Measurements from ENCODE around the gene MYO10. TPM values are rescaled to one million over a fixed set of nuclear protein-coding genes. Genes with fewer than 3 reads are reported as not detected.

Gene MYO10
- total RNA-seq, 4 donors from 2014 or later = 34.7 to 122 (median 71.2) TPM

GRCh38 chr5:16865151-16865550 lies 70.9 kb downstream of the MYO10 start:
- Histone ChIP-seq H3K36me3 (no peaks in the 10 kb centered on the region), H3K27me3 (no peaks in the 10 kb centered on the region), H3K4me3 (no peak overlapping the region), H3K4me1 (peaks cover 0 to 14% (median 0%) of the 10 kb centered on the region in 4 donors), H3K27ac (no peak overlapping the region), H3K9me3 (no peaks in the 10 kb centered on the region)
- no peak for DNase-seq
- TF ChIP-seq POLR2A (IDR thresholded peaks at IDR 0.05) = no peak
- TF ChIP-seq, protein P1, sequence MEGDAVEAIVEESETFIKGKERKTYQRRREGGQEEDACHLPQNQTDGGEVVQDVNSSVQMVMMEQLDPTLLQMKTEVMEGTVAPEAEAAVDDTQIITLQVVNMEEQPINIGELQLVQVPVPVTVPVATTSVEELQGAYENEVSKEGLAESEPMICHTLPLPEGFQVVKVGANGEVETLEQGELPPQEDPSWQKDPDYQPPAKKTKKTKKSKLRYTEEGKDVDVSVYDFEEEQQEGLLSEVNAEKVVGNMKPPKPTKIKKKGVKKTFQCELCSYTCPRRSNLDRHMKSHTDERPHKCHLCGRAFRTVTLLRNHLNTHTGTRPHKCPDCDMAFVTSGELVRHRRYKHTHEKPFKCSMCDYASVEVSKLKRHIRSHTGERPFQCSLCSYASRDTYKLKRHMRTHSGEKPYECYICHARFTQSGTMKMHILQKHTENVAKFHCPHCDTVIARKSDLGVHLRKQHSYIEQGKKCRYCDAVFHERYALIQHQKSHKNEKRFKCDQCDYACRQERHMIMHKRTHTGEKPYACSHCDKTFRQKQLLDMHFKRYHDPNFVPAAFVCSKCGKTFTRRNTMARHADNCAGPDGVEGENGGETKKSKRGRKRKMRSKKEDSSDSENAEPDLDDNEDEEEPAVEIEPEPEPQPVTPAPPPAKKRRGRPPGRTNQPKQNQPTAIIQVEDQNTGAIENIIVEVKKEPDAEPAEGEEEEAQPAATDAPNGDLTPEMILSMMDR (IDR thresholded peaks at IDR 0.05) = no peak

DNA sequence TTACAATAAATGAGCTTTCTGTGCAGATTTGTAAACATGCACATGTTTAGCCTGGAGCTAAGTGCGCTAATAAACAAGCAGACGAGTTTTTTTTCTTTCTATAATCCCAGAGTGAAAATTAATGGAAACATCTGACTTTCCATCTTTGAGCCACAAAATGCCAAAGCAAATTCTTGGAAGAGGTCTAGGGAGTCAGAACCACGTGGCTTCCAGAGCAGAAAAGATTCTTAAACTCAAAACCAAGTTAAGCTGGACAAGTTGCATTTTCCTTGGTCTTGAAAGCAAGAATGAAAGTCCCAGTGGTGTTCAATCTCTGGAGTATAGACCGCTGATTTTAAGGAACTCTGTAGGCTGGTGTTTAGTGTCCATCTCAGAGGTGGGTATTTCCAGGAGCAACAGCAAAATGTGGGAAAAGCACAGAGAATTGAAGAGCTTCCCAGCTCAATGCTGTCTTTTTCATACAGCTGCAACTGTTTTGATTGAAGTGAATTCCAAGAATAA lies 71.4 kb downstream of the MYO10 start:
- no peak overlapping the region for H3K4me3 ChIP-seq
- H3K36me3 ChIP-seq = no peaks in the 10 kb centered on the region
- H3K27me3 ChIP-seq = no peaks in the 10 kb centered on the region
- no peak for DNase-seq
- H3K9me3 ChIP-seq = no peaks in the 10 kb centered on the region
- TF ChIP-seq POLR2A (IDR thresholded peaks at IDR 0.05) = no peak
- TF ChIP-seq, protein P1 (IDR thresholded peaks at IDR 0.05) = no peak
- peaks cover 0 to 14% (median 0%) of the 10 kb centered on the region in 4 donors for H3K4me1 ChIP-seq
- no peak overlapping the region for H3K27ac ChIP-seq

DNA sequence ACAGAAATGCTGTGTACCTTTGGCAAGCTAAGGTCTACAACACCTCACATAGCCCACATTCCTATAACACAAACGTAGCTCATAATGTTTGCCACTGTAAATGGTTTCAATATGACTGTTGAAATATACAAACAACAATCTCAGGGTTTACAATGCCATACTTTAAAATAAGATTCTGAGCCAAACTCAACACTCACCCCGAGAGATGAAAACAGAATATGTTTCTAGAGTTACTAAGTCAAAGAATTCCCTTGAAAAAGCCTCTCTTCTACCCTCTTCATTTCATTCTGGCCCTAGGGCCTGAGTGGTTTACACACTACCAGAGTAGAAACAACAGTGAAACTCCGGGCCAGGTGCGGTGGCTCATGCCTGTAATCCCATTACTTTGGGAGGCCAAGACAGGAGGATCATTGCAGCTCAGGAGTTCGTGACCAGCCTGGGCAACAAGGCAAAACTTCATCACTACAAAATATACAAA lies 72.6 kb downstream of the MYO10 start:
- no peaks in the 10 kb centered on the region for H3K27me3 ChIP-seq
- DNase-seq = no peak
- no peak overlapping the region for H3K4me3 ChIP-seq
- TF ChIP-seq, protein P1 (IDR thresholded peaks at IDR 0.05) = no peak
- no peak for TF ChIP-seq POLR2A (IDR thresholded peaks at IDR 0.05)
- no peaks in the 10 kb centered on the region for H3K36me3 ChIP-seq
- H3K9me3 ChIP-seq = no peaks in the 10 kb centered on the region
- H3K4me1 ChIP-seq = peaks cover 0 to 14% (median 0%) of the 10 kb centered on the region in 4 donors
- H3K27ac ChIP-seq = no peak overlapping the region

DNA sequence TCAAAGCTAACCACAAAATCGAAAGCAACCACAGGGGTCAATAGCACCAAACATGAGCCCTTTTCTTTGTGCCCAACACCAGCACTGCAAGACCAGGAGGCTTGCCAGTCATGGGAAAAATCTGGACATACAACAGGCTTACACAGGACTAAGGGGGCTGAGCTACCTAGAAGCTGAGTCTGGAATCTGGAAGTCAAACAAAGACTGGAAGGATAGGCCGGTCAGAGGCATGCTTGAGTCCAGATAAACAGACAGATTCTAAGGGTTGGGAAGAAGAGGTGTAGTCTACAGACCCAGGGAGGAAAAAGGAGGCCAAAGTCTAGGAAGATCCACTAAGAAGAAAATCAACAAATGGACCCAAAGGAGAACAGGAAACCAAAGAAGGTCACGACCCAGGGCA lies 73.3 kb downstream of the MYO10 start:
- no peaks in the 10 kb centered on the region for H3K36me3 ChIP-seq
- H3K27ac ChIP-seq = no peak overlapping the region
- peaks cover 0 to 14% (median 0%) of the 10 kb centered on the region in 4 donors for H3K4me1 ChIP-seq
- TF ChIP-seq, protein P1 (IDR thresholded peaks at IDR 0.05) = no peak
- no peak for TF ChIP-seq POLR2A (IDR thresholded peaks at IDR 0.05)
- H3K27me3 ChIP-seq = no peaks in the 10 kb centered on the region
- DNase-seq = no peak
- no peaks in the 10 kb centered on the region for H3K9me3 ChIP-seq
- H3K4me3 ChIP-seq = no peak overlapping the region

GRCh38 chr5:16859346-16859745 lies 76.7 kb downstream of the MYO10 start:
- no peaks in the 10 kb centered on the region for H3K36me3 ChIP-seq
- H3K4me3 ChIP-seq = no peak overlapping the region
- H3K27me3 ChIP-seq = no peaks in the 10 kb centered on the region
- TF ChIP-seq POLR2A (IDR thresholded peaks at IDR 0.05) = no peak
- TF ChIP-seq, protein P1 (IDR thresholded peaks at IDR 0.05) = no peak
- no peak overlapping the region for H3K27ac ChIP-seq
- no peaks in the 10 kb centered on the region for H3K4me1 ChIP-seq
- H3K9me3 ChIP-seq = no peaks in the 10 kb centered on the region
- DNase-seq = no peak

GRCh38 chr5:16858151-16858550 lies 77.9 kb downstream of the MYO10 start:
- Histone ChIP-seq H3K4me3 (no peak overlapping the region), H3K27me3 (no peaks in the 10 kb centered on the region), H3K36me3 (no peaks in the 10 kb centered on the region), H3K27ac (no peak overlapping the region), H3K4me1 (no peaks in the 10 kb centered on the region), H3K9me3 (no peaks in the 10 kb centered on the region)
- no peak for DNase-seq
- no peak for TF ChIP-seq POLR2A (IDR thresholded peaks at IDR 0.05)
- TF ChIP-seq, protein P1 (IDR thresholded peaks at IDR 0.05) = no peak

All from Peyer's patch (tissue), 4 donors.